HEK293T (cell line): ENCODE data around the gene DFFA.

Source experiments
- ELF4 ChIP-seq: fragments of 450-650 bp; IDR thresholded peaks from 2 replicates; pipeline ENCODE4 v1.6.1; 2017; ENCODE audit warnings: antibody characterized with exemption
- FOXA1 ChIP-seq: fragments of 450-650 bp; IDR thresholded peaks from 2 replicates; pipeline ENCODE4 v1.6.1; 2016; ENCODE audit warnings: mild to moderate bottlenecking
- FOXM1 ChIP-seq: fragments of 450-650 bp; IDR thresholded peaks from 2 replicates; pipeline ENCODE4 v1.6.1; 2017; ENCODE audit warnings: mild to moderate bottlenecking, borderline replicate concordance
- LEF1 ChIP-seq: fragments of 450-650 bp; IDR thresholded peaks from 2 replicates; pipeline ENCODE4 v1.6.1; 2017; ENCODE audit warnings: mild to moderate bottlenecking, borderline replicate concordance
- SP1 ChIP-seq: fragments of 450-650 bp; IDR thresholded peaks from 2 replicates; pipeline ENCODE4 v1.6.1; 2017

DNA sequence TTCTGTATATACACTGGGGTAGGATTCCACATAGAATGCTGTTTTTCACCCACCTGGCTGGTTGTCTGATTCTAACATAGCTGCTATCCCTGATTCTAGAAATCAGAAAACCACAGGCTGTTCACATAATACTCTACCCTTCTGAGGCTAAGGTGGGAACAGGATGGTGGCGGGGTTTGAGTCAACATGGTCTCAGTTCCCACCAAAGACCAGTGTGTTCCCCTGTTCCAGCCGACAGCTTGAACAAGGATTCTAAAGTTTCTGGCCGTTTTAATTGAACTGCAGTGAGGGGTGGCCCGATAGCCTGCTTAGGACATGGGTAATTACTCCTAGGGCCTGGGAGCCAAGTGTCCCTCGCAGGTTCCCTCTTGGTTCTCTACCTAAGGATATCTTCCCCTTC, 40.9 kb upstream of the DFFA start:
- TF ChIP-seq FOXM1, result no peak
- TF ChIP-seq ELF4, result no peak
- no peak for TF ChIP-seq FOXA1
- TF ChIP-seq SP1, result no peak
- no peak for TF ChIP-seq LEF1
